Measurements from ENCODE around the gene AXIN1.

- TF ChIP-seq POLR2A (IDR thresholded peaks at IDR 0.05; ENCODE audit: low read depth, low read length) (no peak), TAF1 (IDR thresholded peaks at IDR 0.05; ENCODE audit: borderline replicate concordance, low read depth, low read length) (no peak), POLR2AphosphoS5 (IDR thresholded peaks at IDR 0.05; ENCODE audit: low read depth, low read length) (no peak)
Observed at GRCh38 chr16:337437-337836, 15.1 kb downstream of the AXIN1 start.

Measured in GM12892 (cell line).